ENCODE measurements around the gene APOBEC3B. TPM values are rescaled to one million over a fixed set of nuclear protein-coding genes. Genes with fewer than 3 reads are reported as not detected.
"Not testable (repeated sequence)": the region's sequence is repeated elsewhere in the genome, so short reads cannot be mapped to it uniquely, and the experiment has no call there.

The APOBEC3B gene
- total RNA-seq, 1 donor from 2014 or later = 20.2 TPM

DNA sequence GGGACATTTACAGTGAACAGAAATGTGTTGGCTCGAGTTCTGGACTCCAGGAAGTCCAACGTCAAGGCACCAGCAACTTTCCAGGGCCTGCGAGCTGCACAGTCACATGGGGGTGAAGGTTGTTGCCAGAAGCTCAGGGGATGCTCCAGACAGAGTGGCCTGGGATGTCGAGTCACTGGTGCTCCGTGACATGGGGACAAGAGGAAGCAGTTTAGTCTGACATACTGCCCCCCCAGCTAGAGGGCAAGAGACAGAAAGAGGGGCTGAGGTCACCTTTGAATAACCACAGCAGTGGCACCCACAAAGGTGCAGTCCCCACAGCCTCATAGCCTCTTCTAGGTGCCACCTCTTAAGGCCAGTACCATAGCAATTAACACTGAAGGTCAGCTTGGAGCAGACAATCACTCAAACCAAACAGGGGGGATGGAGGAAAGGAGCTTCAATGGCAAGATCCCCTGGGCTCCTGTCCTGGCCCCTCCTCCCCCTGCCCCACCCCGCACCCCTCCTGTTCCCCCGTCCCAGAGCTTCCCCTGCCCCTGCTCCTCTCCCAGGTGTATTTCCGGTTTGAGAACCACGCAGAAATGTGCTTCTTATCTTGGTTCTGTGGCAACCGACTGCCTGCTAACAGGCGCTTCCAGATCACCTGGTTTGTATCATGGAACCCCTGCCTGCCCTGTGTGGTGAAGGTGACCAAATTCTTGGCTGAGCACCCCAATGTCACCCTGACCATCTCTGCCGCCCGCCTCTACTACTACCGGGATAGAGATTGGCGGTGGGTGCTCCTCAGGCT lies 42.6 kb downstream of the APOBEC3B start:
- intact Hi-C loops (cut with micrococcal nuclease) = loop anchor here (5.0 kb wide), 1 partner anchor 53 kb away; the partner anchor contains the start of gene APOBEC3G

DNA sequence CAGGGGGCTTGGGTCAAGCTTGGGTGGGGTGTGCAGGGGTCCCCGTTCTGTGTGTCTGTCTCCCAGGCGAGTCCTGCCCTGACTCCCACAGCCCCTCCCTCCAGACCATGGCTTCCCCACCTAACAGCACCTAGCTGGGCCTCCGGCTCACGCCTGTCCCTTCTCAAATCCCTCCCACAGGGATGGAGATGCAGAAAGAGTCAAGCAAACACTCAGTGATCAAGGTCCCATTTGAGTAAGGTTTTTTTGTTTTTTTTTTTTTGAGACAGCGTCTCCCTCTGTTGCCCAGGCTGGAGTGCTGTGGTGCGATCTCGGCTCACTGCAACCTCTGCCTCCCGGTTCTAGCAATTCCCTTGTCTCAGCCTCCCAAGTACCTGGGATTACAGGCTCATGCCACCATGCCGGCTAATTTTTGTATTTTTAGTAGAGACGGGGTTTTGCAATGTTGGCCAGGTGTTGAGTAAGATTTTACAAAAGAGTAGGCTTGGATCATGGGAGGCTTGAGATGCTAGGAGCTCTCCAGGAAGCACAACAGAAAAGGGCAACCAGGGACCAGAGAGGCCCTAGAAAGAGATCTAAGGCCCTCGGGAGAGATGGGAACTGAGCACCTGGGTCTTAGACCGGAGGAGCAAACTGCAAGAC lies 44.5 kb downstream of the APOBEC3B start:
- intact Hi-C loops (cut with micrococcal nuclease) = no loop called here

DNA sequence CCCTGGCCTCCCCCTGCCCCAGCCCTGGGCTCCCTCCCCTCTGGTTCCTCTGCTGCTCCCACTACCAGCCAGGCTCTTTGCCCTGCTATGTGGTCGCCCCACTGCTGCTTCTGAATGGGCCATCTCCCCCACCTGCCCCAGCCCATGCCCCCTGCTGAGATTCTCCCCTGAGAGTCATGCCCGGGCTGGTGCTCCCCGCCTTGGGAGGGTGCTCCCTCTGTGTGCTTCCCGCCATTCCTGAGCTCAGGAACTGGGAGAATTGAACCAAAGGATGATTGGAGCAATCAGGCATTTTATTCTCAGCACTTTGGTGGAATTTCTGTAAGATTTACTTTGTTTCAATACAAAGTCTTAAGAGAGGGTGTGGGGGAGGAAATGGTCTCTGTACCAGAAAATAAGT lies 45.6 kb downstream of the APOBEC3B start:
- intact Hi-C loops (cut with micrococcal nuclease) = no loop called here

DNA sequence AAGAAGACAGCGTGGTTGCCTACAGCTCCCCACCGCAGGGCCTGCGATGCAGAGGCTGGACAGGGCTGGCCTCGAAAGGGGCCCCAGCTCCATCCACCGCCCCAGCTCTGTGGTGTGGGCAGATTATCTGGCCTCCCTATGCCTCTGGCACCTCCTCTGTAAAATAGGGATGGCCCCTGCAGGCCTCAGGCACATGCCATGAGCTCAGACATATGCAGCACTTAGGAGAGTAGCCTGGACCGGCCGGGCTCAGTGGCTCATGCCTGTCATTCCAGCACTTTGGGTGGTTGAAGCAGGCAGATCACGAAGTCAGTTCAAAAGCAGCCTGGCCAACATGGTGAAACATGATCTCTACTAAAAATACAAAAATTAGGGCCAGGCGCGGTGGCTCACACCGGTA lies 46.1 kb downstream of the APOBEC3B start:
- intact Hi-C loops (cut with micrococcal nuclease) = no loop called here

DNA sequence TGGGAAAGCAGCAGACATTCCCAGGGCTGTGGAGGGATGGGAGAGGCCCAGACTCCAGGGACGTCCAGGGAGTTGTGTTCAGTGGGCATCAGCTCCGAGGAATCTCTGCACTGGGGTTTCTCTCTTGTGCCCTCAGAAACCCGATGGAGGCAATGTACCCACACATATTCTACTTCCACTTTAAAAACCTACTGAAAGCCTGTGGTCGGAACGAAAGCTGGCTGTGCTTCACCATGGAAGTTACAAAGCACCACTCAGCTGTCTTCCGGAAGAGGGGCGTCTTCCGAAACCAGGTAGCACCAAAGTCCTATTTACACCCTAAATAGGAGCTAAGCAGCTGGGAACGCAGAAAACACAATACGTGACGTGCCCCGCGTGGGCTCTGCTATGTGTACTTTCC lies 47.1 kb downstream of the APOBEC3B start:
- intact Hi-C loops (cut with micrococcal nuclease) = no loop called here

DNA sequence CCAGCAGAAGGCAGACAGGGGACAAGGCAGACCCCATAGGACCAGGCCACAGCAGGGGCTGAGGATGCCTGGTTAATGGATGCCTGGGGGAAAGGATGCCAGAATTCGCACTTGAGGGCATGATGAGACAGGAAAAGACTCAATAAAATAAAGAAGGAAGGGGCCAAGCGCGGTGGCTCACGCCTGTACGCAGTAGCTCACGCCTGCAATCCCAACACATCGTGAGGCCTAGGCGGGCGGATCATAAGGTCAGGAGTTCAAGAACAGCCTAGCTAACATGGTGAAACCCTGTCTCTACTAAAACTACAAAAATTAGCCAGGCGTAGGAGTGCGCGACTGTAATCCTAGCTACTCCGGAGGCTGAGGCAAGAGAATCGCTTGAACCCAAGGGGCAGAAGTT lies 48.6 kb downstream of the APOBEC3B start:
- intact Hi-C loops (cut with micrococcal nuclease) = no loop called here

DNA sequence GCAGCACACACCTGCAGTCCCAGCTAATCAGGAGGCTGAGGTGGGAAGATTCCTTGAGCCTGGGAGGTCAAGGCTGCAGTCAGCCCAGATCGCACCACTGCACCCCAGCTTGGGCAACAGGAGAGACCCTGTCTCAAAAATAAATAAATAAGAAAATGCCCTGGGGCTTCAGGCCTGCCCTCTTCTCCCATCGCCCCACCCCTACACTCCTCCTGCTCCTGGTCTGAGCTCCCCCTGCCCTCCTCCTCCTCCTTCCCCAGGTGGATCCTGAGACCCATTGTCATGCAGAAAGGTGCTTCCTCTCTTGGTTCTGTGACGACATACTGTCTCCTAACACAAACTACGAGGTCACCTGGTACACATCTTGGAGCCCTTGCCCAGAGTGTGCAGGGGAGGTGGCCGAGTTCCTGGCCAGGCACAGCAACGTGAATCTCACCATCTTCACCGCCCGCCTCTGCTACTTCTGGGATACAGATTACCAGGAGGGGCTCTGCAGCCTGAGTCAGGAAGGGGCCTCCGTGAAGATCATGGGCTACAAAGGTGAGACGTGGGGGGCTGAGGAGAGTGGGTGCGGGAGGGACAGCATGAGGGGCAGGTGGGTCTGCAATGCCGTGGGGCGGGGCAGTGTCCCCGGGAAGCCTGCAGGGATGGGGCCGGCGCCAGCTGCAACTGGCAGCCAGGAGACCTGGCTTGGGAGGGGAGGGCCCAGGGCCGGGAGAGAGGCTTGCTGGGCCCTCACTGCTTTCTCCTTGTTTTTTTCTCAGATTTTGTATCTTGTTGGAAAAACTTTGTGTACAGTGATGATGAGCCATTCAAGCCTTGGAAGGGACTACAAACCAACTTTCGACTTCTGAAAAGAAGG lies 49.5 kb downstream of the APOBEC3B start:
- intact Hi-C loops (cut with micrococcal nuclease) = not testable (repeated sequence)

DNA sequence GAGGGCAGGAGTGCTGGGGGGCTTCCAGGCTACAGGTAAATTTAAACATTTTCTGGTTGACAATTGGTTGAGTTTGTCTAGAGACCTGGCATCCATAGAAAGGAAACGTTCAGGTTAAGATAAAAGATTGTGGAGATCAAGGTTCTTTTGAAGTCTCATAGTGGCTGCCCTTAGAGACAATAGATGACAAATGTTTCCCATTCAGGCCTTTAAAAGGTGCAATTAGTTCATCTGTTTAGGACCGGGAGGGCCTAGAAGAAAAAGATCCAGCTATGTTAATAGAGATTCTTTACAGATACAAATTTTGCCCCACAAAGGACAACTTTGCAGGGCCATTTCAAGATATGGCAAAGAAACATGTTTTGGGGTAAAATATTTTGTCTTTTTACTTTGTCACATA lies 54.9 kb downstream of the APOBEC3B start:
- intact Hi-C loops (cut with micrococcal nuclease) = not testable (repeated sequence)

DNA sequence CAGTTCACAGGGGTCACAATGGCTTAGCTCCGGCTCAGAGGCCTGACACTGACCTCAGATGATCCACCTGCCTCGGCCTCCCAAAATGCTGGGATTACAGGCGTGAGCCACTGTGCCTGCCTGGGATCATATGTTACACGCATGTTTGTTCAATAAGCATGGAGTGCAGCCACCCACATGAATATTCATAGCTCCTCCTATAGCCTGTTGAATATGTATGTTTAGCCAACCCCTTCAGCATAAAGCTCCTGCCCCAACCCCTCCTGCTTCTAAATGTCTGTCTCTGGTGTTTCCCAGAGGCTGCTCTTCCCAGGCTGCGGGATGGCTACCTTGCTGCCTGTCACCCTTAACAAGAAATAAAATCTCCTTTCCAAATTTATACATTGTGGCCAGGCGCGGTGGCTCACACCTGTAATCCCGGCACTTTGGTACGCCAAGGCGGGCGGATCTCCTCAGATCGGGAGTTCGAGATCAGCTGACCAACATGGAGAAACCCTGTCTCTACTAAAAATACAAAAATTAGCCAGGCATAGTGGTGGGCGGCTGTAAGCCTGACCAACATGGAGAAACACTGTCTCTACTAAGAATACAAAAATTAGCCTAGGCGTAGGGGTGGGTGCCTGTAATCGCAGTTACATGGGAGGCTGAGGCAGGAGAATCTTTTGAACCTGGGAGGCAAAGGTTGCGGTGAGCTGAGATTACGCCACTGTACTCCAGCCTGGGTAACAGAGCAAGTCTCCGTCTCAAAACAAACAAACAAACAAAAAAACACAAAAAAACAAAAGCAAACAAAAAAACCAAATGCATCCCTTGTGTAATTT lies 57.4 kb downstream of the APOBEC3B start:
- intact Hi-C loops (cut with micrococcal nuclease) = loop anchor here (1.0 to 5.0 kb wide), 3 partner anchors 25 to 105 kb away; partner anchors contain the start of gene APOBEC3C

DNA sequence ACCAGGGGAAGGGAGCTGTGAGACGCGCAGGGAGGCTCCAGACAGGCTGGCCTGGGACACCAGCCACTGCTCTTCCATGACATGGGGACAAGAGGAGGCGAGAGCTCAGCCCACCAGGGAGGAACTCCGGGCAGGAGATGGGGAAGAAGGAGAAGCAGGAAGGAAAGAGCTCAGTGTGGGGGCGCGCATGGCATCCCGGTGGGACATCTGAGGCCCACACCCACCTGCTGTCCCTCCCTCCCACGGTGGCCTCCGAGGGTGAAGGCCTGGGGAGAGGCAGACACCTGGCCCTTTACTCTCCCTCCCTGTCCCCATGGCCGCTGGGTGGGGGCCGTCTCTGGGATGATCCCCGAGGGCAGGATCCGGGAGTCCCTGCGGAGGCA lies 58.0 kb downstream of the APOBEC3B start:
- intact Hi-C loops (cut with micrococcal nuclease) = loop anchor here (1.0 to 5.0 kb wide), 3 partner anchors 25 to 104 kb away; partner anchors contain the start of gene APOBEC3C

DNA sequence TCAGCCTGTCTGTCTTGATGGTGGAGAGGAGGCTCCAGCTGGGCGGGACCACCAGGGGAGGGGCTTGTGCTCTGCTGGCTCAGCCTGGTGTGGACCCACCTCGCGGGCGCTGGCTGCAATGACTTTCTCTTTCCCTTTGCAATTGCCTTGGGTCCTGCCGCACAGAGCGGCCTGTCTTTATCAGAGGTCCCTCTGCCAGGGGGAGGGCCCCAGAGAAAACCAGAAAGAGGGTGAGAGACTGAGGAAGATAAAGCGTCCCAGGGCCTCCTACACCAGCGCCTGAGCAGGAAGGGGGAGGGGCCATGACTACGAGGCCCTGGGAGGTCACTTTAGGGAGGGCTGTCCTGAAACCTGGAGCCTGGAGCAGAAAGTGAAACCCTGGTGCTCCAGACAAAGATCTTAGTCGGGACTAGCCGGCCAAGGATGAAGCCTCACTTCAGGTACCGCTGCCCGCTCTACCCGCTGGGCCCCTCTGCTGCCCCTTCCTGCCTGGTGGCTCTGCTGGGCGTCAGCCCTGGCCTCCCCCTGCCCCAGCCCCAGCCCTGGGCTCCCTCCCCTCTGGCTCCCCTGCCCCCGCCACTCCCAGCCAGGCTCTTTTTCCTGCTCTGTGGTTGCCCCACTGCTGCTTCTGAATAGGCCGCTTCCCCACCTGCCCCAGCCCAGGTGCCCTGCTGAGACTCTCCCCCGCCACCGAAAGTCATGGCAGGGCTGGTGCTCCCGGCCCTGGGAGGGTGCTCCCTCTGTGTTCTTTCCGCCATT lies 58.6 kb downstream of the APOBEC3B start, which contains the start of gene APOBEC3F:
TSS of gene APOBEC3F (plus strand) at position 327 of the 759 bp plus-strand sequence. CDS start at position 424, 97 bp downstream.
- intact Hi-C loops (cut with micrococcal nuclease) = loop anchor here (1.0 to 5.0 kb wide), 3 partner anchors 26 to 104 kb away; partner anchors contain the start of gene APOBEC3C

DNA sequence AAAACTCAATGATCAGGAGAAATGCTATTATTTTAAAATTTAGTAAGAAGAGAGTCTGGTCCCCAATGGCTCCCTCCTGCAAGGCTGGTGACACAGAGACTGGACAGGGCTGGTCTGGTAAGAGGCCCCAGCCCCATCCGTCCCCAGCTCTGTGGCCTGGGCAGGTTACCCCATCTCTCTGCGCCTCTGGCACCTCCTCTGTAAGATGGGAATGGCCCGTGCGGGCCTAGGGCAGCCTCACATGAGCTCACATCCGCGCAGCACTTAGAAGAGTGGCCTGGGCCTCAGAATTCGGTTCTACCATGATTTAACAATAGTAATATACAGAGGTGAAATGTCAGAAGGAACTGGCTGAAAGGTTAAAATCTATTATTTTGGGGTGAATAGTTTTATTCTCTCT lies 59.8 kb downstream of the APOBEC3B start:
- intact Hi-C loops (cut with micrococcal nuclease) = loop anchor here (2.0 to 5.0 kb wide), 2 partner anchors 27 to 50 kb away; partner anchors contain the start of gene APOBEC3C

Other genes with a start within 250 kb of the APOBEC3B start
- gene SUN2, start 226.3 kb upstream of the APOBEC3B start, total RNA-seq = 518 and 541 TPM in 2 replicates
- 7.6 and 8.6 TPM in 2 replicates for gene DNAL4, start 188.2 kb upstream of the APOBEC3B start, total RNA-seq
- gene NPTXR, start 138.3 kb upstream of the APOBEC3B start, total RNA-seq = 1.3 and 1.6 TPM in 2 replicates
- gene CBX6, start 110.1 kb upstream of the APOBEC3B start, total RNA-seq = 96.2 and 99.5 TPM in 2 replicates
- gene APOBEC3A, start 24.7 kb upstream of the APOBEC3B start, total RNA-seq = not detected in 2 replicates
- 98.2 and 99.8 TPM in 2 replicates for gene APOBEC3C, start 31.9 kb downstream of the APOBEC3B start, total RNA-seq
- gene APOBEC3D, start 38.8 kb downstream of the APOBEC3B start, total RNA-seq = 39.1 and 41.1 TPM in 2 replicates
- 39.6 and 45.3 TPM in 2 replicates for gene APOBEC3F, start 58.5 kb downstream of the APOBEC3B start, total RNA-seq
- 110 and 112 TPM in 2 replicates for gene APOBEC3G, start 94.9 kb downstream of the APOBEC3B start, total RNA-seq
- gene APOBEC3H, start 114.9 kb downstream of the APOBEC3B start, total RNA-seq = 23.2 and 25.7 TPM in 2 replicates
- gene CBX7, start 170.3 kb downstream of the APOBEC3B start, total RNA-seq = 11.0 and 11.7 TPM in 2 replicates